ENCODE data around the gene CEL. TPM values are rescaled to one million over a fixed set of nuclear protein-coding genes. Genes with fewer than 3 reads are reported as not detected.

CEL gene
- total RNA-seq, 1 experiment from 2014 or later: 1.0 TPM

- no peak for DNase-seq (ENCODE audit: low spot score)
These were observed 42.3 kb downstream of the CEL start for GRCh38 chr9:133103987-133104505.

- no peak for DNase-seq (ENCODE audit: low spot score)
These were observed 43.1 kb downstream of the CEL start for GRCh38 chr9:133104718-133105460.

GRCh38 chr9:133105461-133105770 is 43.6 kb downstream of the CEL start:
- DNase-seq (ENCODE audit: low spot score): no peak

- no peak for DNase-seq (ENCODE audit: low spot score)
These were observed 44.9 kb downstream of the CEL start for GRCh38 chr9:133106511-133107244.

- no peak for DNase-seq (ENCODE audit: low spot score)
These were observed 45.5 kb downstream of the CEL start for GRCh38 chr9:133107245-133107722.

- DNase-seq (ENCODE audit: low spot score): no peak
These were observed 46.4 kb downstream of the CEL start for GRCh38 chr9:133107961-133108793.

- DNase-seq (ENCODE audit: low spot score): no peak
These were observed 47.2 kb downstream of the CEL start for GRCh38 chr9:133108794-133109641.

- no peak for DNase-seq (ENCODE audit: low spot score)
These were observed 48.3 kb downstream of the CEL start for GRCh38 chr9:133109931-133110650.

GRCh38 chr9:133111808-133112662 is 50.3 kb downstream of the CEL start:
- no peak for DNase-seq (ENCODE audit: low spot score)

GRCh38 chr9:133112663-133113026 is 50.9 kb downstream of the CEL start:
- peak; percentile 70 for DNase-seq (ENCODE audit: low spot score)

- DNase-seq (ENCODE audit: low spot score): peak; percentile 81
These were observed 51.6 kb downstream of the CEL start for GRCh38 chr9:133113163-133113948.

- peak; percentile 66 for DNase-seq (ENCODE audit: low spot score)
These were observed 52.4 kb downstream of the CEL start for GRCh38 chr9:133113949-133114885.

GRCh38 chr9:133114886-133115603 is 53.3 kb downstream of the CEL start:
- no peak for DNase-seq (ENCODE audit: low spot score)

GRCh38 chr9:133115604-133116345 is 54.0 kb downstream of the CEL start:
- peak; percentile 93 for DNase-seq (ENCODE audit: low spot score)

GRCh38 chr9:133116346-133117231 is 54.8 kb downstream of the CEL start:
- DNase-seq (ENCODE audit: low spot score): no peak

Measured in A172 (cell line).